Tibial nerve (tissue), 3 donors: Measurements from ENCODE around the gene ENPP5.

ENCODE experiments used
- POLR2A ChIP-seq, 2 donors: fragments of 450-650 bp; IDR thresholded peaks; one replicate each; pipeline ENCODE4 v1.6.1; 2017; ENCODE audit warnings: antibody characterized with exemption in 2 of 2, mild to moderate bottlenecking in 2 of 2, moderate library complexity in 2 of 2
- TF ChIP-seq, protein P1 (sequence below), 5 experiments: fragments of 200-600 bp in 3 of 5; fragments of 450-650 bp in 2 of 5; sonication (generic) in 3 of 5; IDR thresholded peaks; one replicate each; pipeline ENCODE4 v1.5.1; 2016 to 2019; ENCODE audit warnings: antibody characterized with exemption in 5 of 5, mild to moderate bottlenecking in 3 of 5, moderate library complexity in 2 of 5

DNA sequence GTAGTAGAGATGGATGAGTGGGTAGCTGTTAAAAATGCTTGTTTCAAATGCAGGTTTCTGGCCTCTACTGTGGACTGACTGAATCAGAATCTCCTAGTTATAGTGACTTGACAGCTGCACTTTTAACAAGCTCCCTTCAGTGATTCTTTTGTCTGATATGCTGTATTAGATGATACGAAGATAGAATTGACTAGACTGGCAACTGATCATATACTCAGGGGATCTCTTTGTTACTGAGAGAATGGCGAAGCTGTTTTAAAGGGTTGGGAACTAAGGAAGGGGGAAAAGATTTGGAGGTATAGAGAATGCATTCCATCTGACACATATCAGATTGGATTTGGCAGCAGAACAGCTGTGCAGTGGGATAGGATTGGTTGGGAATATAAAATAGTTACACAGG, 33.9 kb downstream of the ENPP5 start:
- TF ChIP-seq POLR2A (IDR thresholded peaks at IDR 0.05) = no peak
- TF ChIP-seq, protein P1, sequence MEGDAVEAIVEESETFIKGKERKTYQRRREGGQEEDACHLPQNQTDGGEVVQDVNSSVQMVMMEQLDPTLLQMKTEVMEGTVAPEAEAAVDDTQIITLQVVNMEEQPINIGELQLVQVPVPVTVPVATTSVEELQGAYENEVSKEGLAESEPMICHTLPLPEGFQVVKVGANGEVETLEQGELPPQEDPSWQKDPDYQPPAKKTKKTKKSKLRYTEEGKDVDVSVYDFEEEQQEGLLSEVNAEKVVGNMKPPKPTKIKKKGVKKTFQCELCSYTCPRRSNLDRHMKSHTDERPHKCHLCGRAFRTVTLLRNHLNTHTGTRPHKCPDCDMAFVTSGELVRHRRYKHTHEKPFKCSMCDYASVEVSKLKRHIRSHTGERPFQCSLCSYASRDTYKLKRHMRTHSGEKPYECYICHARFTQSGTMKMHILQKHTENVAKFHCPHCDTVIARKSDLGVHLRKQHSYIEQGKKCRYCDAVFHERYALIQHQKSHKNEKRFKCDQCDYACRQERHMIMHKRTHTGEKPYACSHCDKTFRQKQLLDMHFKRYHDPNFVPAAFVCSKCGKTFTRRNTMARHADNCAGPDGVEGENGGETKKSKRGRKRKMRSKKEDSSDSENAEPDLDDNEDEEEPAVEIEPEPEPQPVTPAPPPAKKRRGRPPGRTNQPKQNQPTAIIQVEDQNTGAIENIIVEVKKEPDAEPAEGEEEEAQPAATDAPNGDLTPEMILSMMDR (IDR thresholded peaks at IDR 0.05) = no peak
